ENCODE measurements around the gene LCN6.
"Not testable (repeated sequence)": the region's sequence is repeated elsewhere in the genome, so short reads cannot be mapped to it uniquely, and the experiment has no call there.

The LCN6 gene

GRCh38 chr9:136709454-136710109 is 38.7 kb downstream of the LCN6 start:
- H3K36me3 ChIP-seq (ENCODE audit: insufficient read depth, low read length) = no peaks in the 10 kb centered on the region
- no peak overlapping the region for H3K4me3 ChIP-seq
- no peak for DNase-seq (ENCODE audit: low read depth, low spot score)
- no peaks in the 10 kb centered on the region for H3K9me3 ChIP-seq (ENCODE audit: low read depth, low read length)
- TF ChIP-seq POLR2AphosphoS5 (IDR thresholded peaks at IDR 0.05; ENCODE audit: borderline replicate concordance, low read depth, low read length) (no peak), EZH2 (IDR thresholded peaks at IDR 0.05) (no peak), FOXP2 (optimal IDR thresholded peaks at IDR 0.05; ENCODE audit: control extremely low read depth, extremely low read length, insufficient read depth) (no peak)
- H3K27ac ChIP-seq = no peak overlapping the region
- no peak overlapping the region for H3K9ac ChIP-seq (ENCODE audit: insufficient read length)

- no peaks in the 10 kb centered on the region for H3K9me3 ChIP-seq (ENCODE audit: low read depth, low read length)
- no peak overlapping the region for H3K27ac ChIP-seq
- H3K36me3 ChIP-seq (ENCODE audit: insufficient read depth, low read length) = no peaks in the 10 kb centered on the region
- DNase-seq (ENCODE audit: low read depth, low spot score) = no peak
- no peak overlapping the region for H3K4me3 ChIP-seq
- H3K9ac ChIP-seq (ENCODE audit: insufficient read length) = no peak overlapping the region
- TF ChIP-seq EZH2 (IDR thresholded peaks at IDR 0.05) (no peak), POLR2AphosphoS5 (IDR thresholded peaks at IDR 0.05; ENCODE audit: borderline replicate concordance, low read depth, low read length) (no peak), FOXP2 (optimal IDR thresholded peaks at IDR 0.05; ENCODE audit: control extremely low read depth, extremely low read length, insufficient read depth) (no peak)
Measured at GRCh38 chr9:136707849-136708517, 40.3 kb downstream of the LCN6 start.

- TF ChIP-seq EZH2 (IDR thresholded peaks at IDR 0.05) = no peak
- no peak for TF ChIP-seq POLR2AphosphoS5 (IDR thresholded peaks at IDR 0.05; ENCODE audit: borderline replicate concordance, low read depth, low read length)
- TF ChIP-seq FOXP2 (optimal IDR thresholded peaks at IDR 0.05; ENCODE audit: control extremely low read depth, extremely low read length, insufficient read depth) = no peak
- Histone ChIP-seq H3K9ac (ENCODE audit: insufficient read length) (no peak overlapping the region), H3K4me3 (no peak overlapping the region), H3K36me3 (ENCODE audit: insufficient read depth, low read length) (no peaks in the 10 kb centered on the region), H3K27ac (no peak overlapping the region), H3K9me3 (ENCODE audit: low read depth, low read length) (no peaks in the 10 kb centered on the region)
- DNase-seq (ENCODE audit: low read depth, low spot score) = no peak
Measured at GRCh38 chr9:136707011-136707410, 41.3 kb downstream of the LCN6 start.

- H3K4me3 ChIP-seq = no peak overlapping the region
- no peak for DNase-seq (ENCODE audit: low read depth, low spot score)
Measured at GRCh38 chr9:136705564-136705963, 42.8 kb downstream of the LCN6 start.

GRCh38 chr9:136704741-136705140 is 43.6 kb downstream of the LCN6 start:
- not testable (repeated sequence) for H3K27ac ChIP-seq; H3K9me3 ChIP-seq (ENCODE audit: low read depth, low read length); H3K4me3 ChIP-seq; H3K9ac ChIP-seq (ENCODE audit: insufficient read length); DNase-seq (ENCODE audit: low read depth, low spot score); H3K36me3 ChIP-seq (ENCODE audit: insufficient read depth, low read length)

More at GRCh38 chr9:136705564-136705963, 42.8 kb downstream of the LCN6 start:
- no peak overlapping the region for H3K27ac ChIP-seq
- H3K9ac ChIP-seq (ENCODE audit: insufficient read length) = no peak overlapping the region
- TF ChIP-seq EZH2 (IDR thresholded peaks at IDR 0.05) (no peak), FOXP2 (optimal IDR thresholded peaks at IDR 0.05; ENCODE audit: control extremely low read depth, extremely low read length, insufficient read depth) (no peak), POLR2AphosphoS5 (IDR thresholded peaks at IDR 0.05; ENCODE audit: borderline replicate concordance, low read depth, low read length) (no peak)
- no peaks in the 10 kb centered on the region for H3K36me3 ChIP-seq (ENCODE audit: insufficient read depth, low read length)
- no peaks in the 10 kb centered on the region for H3K9me3 ChIP-seq (ENCODE audit: low read depth, low read length)

- Histone ChIP-seq H3K9me3 (ENCODE audit: low read depth, low read length) (no peaks in the 10 kb centered on the region), H3K9ac (ENCODE audit: insufficient read length) (no peak overlapping the region), H3K4me3 (no peak overlapping the region), H3K27ac (no peak overlapping the region), H3K36me3 (ENCODE audit: insufficient read depth, low read length) (no peaks in the 10 kb centered on the region)
- no peak for DNase-seq (ENCODE audit: low read depth, low spot score)
- TF ChIP-seq EZH2 (IDR thresholded peaks at IDR 0.05) = no peak
Measured at GRCh38 chr9:136703276-136703860, 45.0 kb downstream of the LCN6 start.

- Histone ChIP-seq H3K27ac (no peak overlapping the region), H3K4me3 (no peak overlapping the region), H3K9ac (ENCODE audit: insufficient read length) (no peak overlapping the region), H3K36me3 (ENCODE audit: insufficient read depth, low read length) (no peaks in the 10 kb centered on the region), H3K9me3 (ENCODE audit: low read depth, low read length) (no peaks in the 10 kb centered on the region)
- no peak for DNase-seq (ENCODE audit: low read depth, low spot score)
- no peak for TF ChIP-seq FOXP2 (optimal IDR thresholded peaks at IDR 0.05; ENCODE audit: control extremely low read depth, extremely low read length, insufficient read depth)
- TF ChIP-seq POLR2AphosphoS5 (IDR thresholded peaks at IDR 0.05; ENCODE audit: borderline replicate concordance, low read depth, low read length) = no peak
- TF ChIP-seq EZH2 (IDR thresholded peaks at IDR 0.05) = no peak
Measured at GRCh38 chr9:136701668-136702053, 46.7 kb downstream of the LCN6 start.

- Histone ChIP-seq H3K9me3 (ENCODE audit: low read depth, low read length) (no peaks in the 10 kb centered on the region), H3K4me3 (no peak overlapping the region), H3K36me3 (ENCODE audit: insufficient read depth, low read length) (no peaks in the 10 kb centered on the region), H3K9ac (ENCODE audit: insufficient read length) (no peak overlapping the region), H3K27ac (no peak overlapping the region)
- no peak for DNase-seq (ENCODE audit: low read depth, low spot score)
- TF ChIP-seq POLR2AphosphoS5 (IDR thresholded peaks at IDR 0.05; ENCODE audit: borderline replicate concordance, low read depth, low read length) (no peak), EZH2 (IDR thresholded peaks at IDR 0.05) (no peak), FOXP2 (optimal IDR thresholded peaks at IDR 0.05; ENCODE audit: control extremely low read depth, extremely low read length, insufficient read depth) (no peak)
Measured at GRCh38 chr9:136700959-136701667, 47.2 kb downstream of the LCN6 start.
